ENCODE data around the gene SRSF4. TPM values are rescaled to one million over a fixed set of nuclear protein-coding genes. Genes with fewer than 3 reads are reported as not detected.

The SRSF4 gene
- total RNA-seq, 3 donors from 2014 or later (not counting 1 experiment from before 2014, with no cell fraction given): 90.2 to 114 (median 101) TPM

DNA sequence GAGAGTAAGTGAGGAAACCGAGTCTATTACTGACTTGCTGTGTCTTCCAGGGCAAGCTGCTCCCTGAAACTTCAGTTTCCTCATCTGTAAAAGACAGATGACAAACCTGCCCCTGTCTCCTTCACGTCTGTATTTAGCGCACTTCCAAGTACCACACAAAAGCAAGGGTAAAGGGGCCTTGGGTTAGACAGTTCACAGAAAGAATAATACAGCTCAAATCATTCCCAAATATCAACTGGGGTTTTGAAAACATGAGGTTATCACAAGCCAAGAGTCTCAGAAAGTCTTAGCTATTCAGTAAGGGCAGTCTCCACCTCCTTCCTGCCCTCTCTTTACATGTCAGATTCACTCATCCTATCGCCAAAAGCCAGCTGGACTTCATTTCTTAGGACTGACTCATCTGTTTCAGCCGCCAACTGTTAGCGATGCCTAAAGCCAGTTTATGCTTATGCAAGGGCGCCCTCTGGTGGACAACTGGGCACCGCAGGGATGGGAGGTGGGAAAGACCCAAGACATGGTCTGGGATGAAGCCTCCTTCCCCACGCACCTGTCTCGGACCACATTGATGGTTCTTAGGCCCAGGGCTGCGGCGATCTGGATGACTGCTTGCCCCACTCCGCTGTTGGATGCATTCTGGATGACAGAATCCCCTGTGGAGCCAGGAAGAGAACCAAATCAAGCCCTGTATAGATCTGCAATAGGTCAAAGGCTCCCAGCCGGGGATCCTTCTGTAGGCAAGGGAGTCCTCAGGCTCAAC, 21.1 kb upstream of the SRSF4 start:
- Mint-ChIP-seq H3K4me3 (no peak overlapping the region), H3K27ac (peak overlapping the region in 1 of 2 donors; percentile 31)
- no peaks in the 10 kb centered on the region for H3K27me3 ChIP-seq (ENCODE audit: control insufficient read depth, insufficient read depth, low read length)

DNA sequence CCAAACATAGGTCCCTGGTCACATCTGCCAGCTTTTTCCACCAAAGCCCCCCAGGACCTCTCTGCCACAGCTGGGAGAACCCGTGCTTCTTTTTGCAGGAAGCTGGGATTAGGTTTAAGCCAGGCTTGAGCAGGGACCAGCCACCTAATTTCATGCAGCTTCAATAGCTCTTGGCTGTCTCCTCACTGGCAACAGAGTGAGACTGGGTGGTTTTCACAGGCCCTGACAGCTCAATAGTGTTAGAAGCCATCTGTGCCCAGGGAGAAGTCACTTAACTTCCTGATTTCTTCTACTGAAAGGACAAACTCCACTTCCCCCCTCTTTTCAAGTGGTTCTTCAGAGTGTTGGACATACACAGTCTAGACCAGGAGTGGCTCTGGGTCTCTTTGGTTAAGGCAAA, 20.4 kb upstream of the SRSF4 start:
- Histone ChIP-seq H3K9me3 (ENCODE audit: control insufficient read depth, insufficient read depth, low read length) (no peaks in the 10 kb centered on the region), H3K27me3 (ENCODE audit: control insufficient read depth, insufficient read depth, low read length) (no peaks in the 10 kb centered on the region), H3K27ac (ENCODE audit: low read length) (no peak overlapping the region), H3K36me3 (ENCODE audit: control insufficient read depth, insufficient read depth, low read length) (peaks cover 19% of the 10 kb centered on the region), H3K4me1 (ENCODE audit: control insufficient read depth, insufficient read depth, low read length) (no peaks in the 10 kb centered on the region), H3K4me3 (ENCODE audit: low read length) (no peak overlapping the region)
- H3K4me3 Mint-ChIP-seq: no peak overlapping the region
- ATAC-seq (no peak), DNase-seq (no peak)
- 100% methylated on average over 1 of the region's 1 CpG for WGBS (ENCODE audit: insufficient coverage)
- H3K36me3 Mint-ChIP-seq: no peaks in the 10 kb centered on the region
- no peaks in the 10 kb centered on the region for H3K27me3 Mint-ChIP-seq (ENCODE audit: low read depth in 2 of 2)
- intact Hi-C loops (cut with micrococcal nuclease): loop anchor here (2.0 kb wide), 3 partner anchors 21 to 167 kb away; partner anchors contain the start of gene SRSF4
- no peaks in the 10 kb centered on the region for H3K9me3 Mint-ChIP-seq
- H3K27ac Mint-ChIP-seq: no peak overlapping the region
- no peak for TF ChIP-seq CTCF (IDR thresholded peaks at IDR 0.05)
- peaks cover 0 to 4% of the 10 kb centered on the region in 2 donors for H3K4me1 Mint-ChIP-seq

More for the DNA sequence above, 21.1 kb upstream of the SRSF4 start:
- Histone ChIP-seq H3K9me3 (ENCODE audit: control insufficient read depth, insufficient read depth, low read length) (no peaks in the 10 kb centered on the region), H3K36me3 (ENCODE audit: control insufficient read depth, insufficient read depth, low read length) (peaks cover 19% of the 10 kb centered on the region), H3K27ac (ENCODE audit: low read length) (no peak overlapping the region), H3K4me3 (ENCODE audit: low read length) (no peak overlapping the region), H3K4me1 (ENCODE audit: control insufficient read depth, insufficient read depth, low read length) (no peaks in the 10 kb centered on the region)
- peaks cover 0 to 4% of the 10 kb centered on the region in 2 donors for H3K4me1 Mint-ChIP-seq
- intact Hi-C loops (cut with micrococcal nuclease): loop anchor here (1.0 to 2.0 kb wide), 5 partner anchors 22 to 417 kb away; partner anchors contain the start of gene SRSF4
- no peaks in the 10 kb centered on the region for H3K9me3 Mint-ChIP-seq
- ATAC-seq (peak; percentile 92 to 98 (median 96)), DNase-seq (peak; percentile 86 to 92)
- H3K27me3 Mint-ChIP-seq (ENCODE audit: low read depth in 2 of 2): no peaks in the 10 kb centered on the region
- TF ChIP-seq CTCF (IDR thresholded peaks at IDR 0.05): peak; percentile 97
- no peaks in the 10 kb centered on the region for H3K36me3 Mint-ChIP-seq
- WGBS (ENCODE audit: insufficient coverage): 42% methylated on average over 14 of the region's 14 CpGs

GRCh38 chr1:29201595-29202051, 19.9 kb upstream of the SRSF4 start:
- H3K4me1 ChIP-seq (ENCODE audit: control insufficient read depth, insufficient read depth, low read length): no peaks in the 10 kb centered on the region
- no peak overlapping the region for H3K4me3 ChIP-seq (ENCODE audit: low read length)

More at GRCh38 chr1:29201595-29202051, 19.9 kb upstream of the SRSF4 start:
- Mint-ChIP-seq H3K4me1 (peaks cover 0 to 4% of the 10 kb centered on the region in 2 donors), H3K9me3 (no peaks in the 10 kb centered on the region), H3K4me3 (no peak overlapping the region), H3K36me3 (no peaks in the 10 kb centered on the region), H3K27ac (no peak overlapping the region), H3K27me3 (ENCODE audit: low read depth in 2 of 2) (no peaks in the 10 kb centered on the region)
- Histone ChIP-seq H3K9me3 (ENCODE audit: control insufficient read depth, insufficient read depth, low read length) (no peaks in the 10 kb centered on the region), H3K27me3 (ENCODE audit: control insufficient read depth, insufficient read depth, low read length) (no peaks in the 10 kb centered on the region), H3K36me3 (ENCODE audit: control insufficient read depth, insufficient read depth, low read length) (peaks cover 19% of the 10 kb centered on the region), H3K27ac (ENCODE audit: low read length) (no peak overlapping the region)
- no peak for ATAC-seq
- WGBS (ENCODE audit: insufficient coverage): 66% methylated on average over 6 of the region's 6 CpGs
- DNase-seq: no peak
- TF ChIP-seq CTCF (IDR thresholded peaks at IDR 0.05): no peak
- intact Hi-C loops (cut with micrococcal nuclease): loop anchor here (2.0 kb wide), 3 partner anchors 21 to 167 kb away; partner anchors contain the start of gene SRSF4

Data from natural killer cell (primary cell).